ENCODE data around the gene LITAF.

DNA sequence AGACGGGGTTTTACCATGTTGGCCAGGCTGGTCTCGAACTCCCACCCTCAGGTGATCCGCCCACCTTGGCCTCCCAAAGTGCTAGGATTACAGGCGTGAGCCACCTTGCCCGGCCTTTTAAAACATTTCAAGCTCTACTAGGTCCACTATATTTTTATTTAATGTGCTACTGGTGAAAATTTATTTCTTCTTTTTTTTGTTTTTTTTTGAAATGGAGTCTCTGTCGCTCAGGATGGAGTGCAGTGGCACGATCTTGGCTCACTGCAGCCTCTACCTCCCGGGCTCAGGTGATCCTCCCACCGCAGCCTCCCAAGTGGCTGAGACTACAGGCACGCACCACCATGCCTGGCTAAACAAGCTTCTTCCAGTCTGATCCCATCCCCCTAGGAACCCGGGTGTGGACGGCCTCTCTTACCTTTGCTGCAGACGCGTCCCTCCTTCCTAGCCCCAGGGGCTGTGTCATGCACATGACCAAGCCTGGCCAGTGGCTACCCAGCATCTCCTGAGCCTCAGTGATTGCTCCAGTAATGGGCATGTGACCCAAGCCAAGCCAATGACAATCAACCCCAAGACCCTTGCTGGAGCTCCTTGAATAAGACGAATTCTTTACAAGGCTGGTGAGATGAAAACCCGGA is 40.1 kb upstream of the LITAF start:
- TF ChIP-seq SUZ12 (IDR thresholded peaks at IDR 0.05; ENCODE audit: extremely low read depth, insufficient read depth, insufficient read length): no peak
- TF ChIP-seq YY1 (IDR thresholded peaks at IDR 0.05; ENCODE audit: insufficient read depth, insufficient read length): no peak
- TF ChIP-seq ZNF274 (IDR thresholded peaks at IDR 0.05; ENCODE audit: low read depth, low read length): no peak
